GM23338 (cell line): ENCODE data around the gene STX1A. TPM values are rescaled to one million over a fixed set of nuclear protein-coding genes. Genes with fewer than 3 reads are reported as not detected.
A peak's percentile ranks its signal among the peaks of the same experiment; 100 is the strongest.

Experiments used
- ATAC-seq: fragments of 200-7000 bp; cut with Tn5 transposase; 3 replicates; pipeline ENCODE4 v1.9.1; 2020
- DNase-seq: peaks from one replicate; pipeline ENCODE4 v3.0.0-alpha.2; 2015; ENCODE audit warnings: low spot score
- H2AFZ ChIP-seq: fragments of 200-600 bp; sonication (generic); 2 replicates; pipeline ENCODE4 v1.8.0; 2016; ENCODE audit warnings: antibody characterized with exemption, mild to moderate bottlenecking, moderate library complexity
- H3F3A ChIP-seq: fragments of 200-600 bp; sonication (generic); replicated peaks from 2 replicates; pipeline ENCODE4 v1.8.0; 2017; ENCODE audit warnings: antibody characterized with exemption, mixed run types, low read depth
- H3K27ac ChIP-seq: fragments of 200-600 bp; sonication (generic); 2 replicates; pipeline ENCODE4 v1.6.1; 2016; ENCODE audit warnings: low read depth
- H3K27me3 ChIP-seq: fragments of 200-600 bp; sonication (generic); 2 replicates; pipeline ENCODE4 v1.8.0; 2016; ENCODE audit warnings: mild to moderate bottlenecking, mixed run types, moderate library complexity; ENCODE audit not compliant: insufficient read depth
- H3K36me3 ChIP-seq: fragments of 200-600 bp; sonication (generic); 2 replicates; pipeline ENCODE4 v1.8.0; 2016; ENCODE audit warnings: mild to moderate bottlenecking; ENCODE audit not compliant: insufficient read depth
- H3K4me1 ChIP-seq: fragments of 200-600 bp; sonication (generic); 2 replicates; pipeline ENCODE4 v1.8.0; 2016; ENCODE audit warnings: mild to moderate bottlenecking, moderate library complexity; ENCODE audit not compliant: insufficient read depth
- H3K4me2 ChIP-seq: fragments of 200-600 bp; sonication (generic); 2 replicates; pipeline ENCODE4 v1.7.1; 2017; ENCODE audit warnings: mixed run types
- H3K4me3 ChIP-seq: fragments of 200-600 bp; sonication (generic); 2 replicates; pipeline ENCODE4 v1.6.1; 2016; ENCODE audit warnings: mixed run types
- H3K79me2 ChIP-seq: fragments of 200-600 bp; sonication (generic); replicated peaks from 2 replicates; pipeline ENCODE4 v1.8.0; 2017; ENCODE audit warnings: mild to moderate bottlenecking; ENCODE audit not compliant: insufficient read depth
- H3K9me2 ChIP-seq: fragments of 200-600 bp; sonication (generic); 2 replicates; pipeline ENCODE4 v1.8.0; 2017; ENCODE audit not compliant: insufficient read depth
- H4K20me1 ChIP-seq: fragments of 200-600 bp; sonication (generic); replicated peaks from 2 replicates; pipeline ENCODE4 v1.8.0; 2017; ENCODE audit warnings: mild to moderate bottlenecking; ENCODE audit not compliant: insufficient read depth
- H3K27ac Mint-ChIP-seq: 2 replicates; pipeline ENCODE4 v1.8.0; 2020; ENCODE audit warnings: inconsistent platforms, mild to moderate bottlenecking, moderate library complexity, mixed read lengths
- H3K27me3 Mint-ChIP-seq: 3 replicates; pipeline ENCODE4 v1.8.0; 2022; ENCODE audit warnings: low read depth, mild to moderate bottlenecking, moderate library complexity, mixed read lengths, inconsistent platforms; ENCODE audit not compliant: insufficient read depth, poor library complexity
- H3K36me3 Mint-ChIP-seq: 3 replicates; pipeline ENCODE4 v1.8.0; 2021; ENCODE audit warnings: low read depth, mild to moderate bottlenecking, inconsistent platforms, moderate library complexity, mixed read lengths
- H3K4me1 Mint-ChIP-seq: 3 replicates; pipeline ENCODE4 v1.8.0; 2020; ENCODE audit warnings: mild to moderate bottlenecking, inconsistent platforms, mixed read lengths
- H3K4me3 Mint-ChIP-seq: 3 replicates; pipeline ENCODE4 v1.8.0; 2021; ENCODE audit warnings: moderate library complexity, mild to moderate bottlenecking, inconsistent platforms, mixed read lengths
- H3K9me3 Mint-ChIP-seq: 3 replicates; pipeline ENCODE4 v1.8.0; 2020; ENCODE audit warnings: moderate library complexity, mild to moderate bottlenecking, inconsistent platforms, mixed read lengths
- EZH2 ChIP-seq: fragments of 200-600 bp; sonication (generic); IDR thresholded peaks from one replicate; pipeline ENCODE4 v1.8.0; 2017; ENCODE audit warnings: antibody characterized with exemption, mild to moderate bottlenecking, low read depth; ENCODE audit not compliant: unreplicated experiment
- EZH2phosphoT487 ChIP-seq: fragments of 200-600 bp; sonication (generic); IDR thresholded peaks from one replicate; pipeline ENCODE4 v1.8.1; 2018; ENCODE audit warnings: antibody characterized with exemption; ENCODE audit not compliant: unreplicated experiment
- JUNB ChIP-seq: IDR thresholded peaks from one replicate; pipeline ENCODE4 v1.6.1; 2016; ENCODE audit warnings: antibody characterized with exemption; ENCODE audit not compliant: unreplicated experiment
- POLR2AphosphoS5 ChIP-seq: IDR thresholded peaks from 2 replicates; pipeline ENCODE4 v1.6.1; 2016; ENCODE audit warnings: antibody characterized with exemption, low read depth
- STAT1 ChIP-seq: IDR thresholded peaks from one replicate; pipeline ENCODE4 v1.6.1; 2016; ENCODE audit warnings: antibody characterized with exemption; ENCODE audit not compliant: unreplicated experiment
- ZNF462 ChIP-seq: fragments of 250-450 bp; sonication (Bioruptor Pico); IDR thresholded peaks from 2 replicates; pipeline ENCODE4 v1.5.0; 2020; ENCODE audit warnings: mild to moderate bottlenecking, moderate library complexity
- polyA plus RNA-seq: library from polyadenylated mRNA; unstranded; fragments of >200 nt; fragmentation: Nextera tagmentation; extraction: Ambion mirVana; gene quantifications from 2 replicates; pipeline ENCODE4 v1.2.1, GENCODE V29; 2016
- total RNA-seq: library from RNA; depleted of rRNA; stranded (reverse); fragments of >200 nt; shearing (Covaris generic); gene quantifications from 2 replicates; pipeline ENCODE4 v1.2.3, GENCODE V29; 2014

The STX1A gene
- total and polyA plus RNA-seq, 2 experiments from 2014 or later, result 9.1 to 19.8 TPM

DNA sequence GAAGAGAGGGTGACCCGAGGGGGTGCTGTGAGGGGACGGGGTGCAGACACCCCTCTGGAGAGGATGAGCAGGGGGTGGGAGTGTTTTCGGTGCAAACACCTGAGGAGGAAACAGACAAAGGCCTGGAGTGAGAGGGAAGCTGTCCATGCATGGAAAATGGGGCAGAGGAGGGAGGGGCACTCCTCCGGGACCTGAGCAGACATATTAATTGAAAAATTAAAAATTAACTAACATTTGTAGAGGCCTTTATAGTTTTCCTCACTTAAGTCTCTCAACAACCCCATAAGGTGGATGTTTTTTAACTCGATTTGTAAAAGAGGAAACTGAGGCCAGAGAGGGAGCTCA is 50.6 kb downstream of the STX1A start:
- Histone ChIP-seq H3K79me2 (no peaks in the 10 kb centered on the region), H3K27me3 (peaks cover 11% of the 10 kb centered on the region), H3K4me1 (peaks cover 19% of the 10 kb centered on the region; the same call in 1 of the 2 replicates), H3K36me3 (no peaks in the 10 kb centered on the region), H3K9me2 (no peaks in the 10 kb centered on the region), H3K27ac (no peak overlapping the region), H2AFZ (peak overlapping the region; percentile 78; the same call in 1 of the 2 replicates), H3F3A (0 out of 2 replicates have a peak, but pooled peaks cover 3% of the 10 kb centered on the region), H4K20me1 (no peaks in the 10 kb centered on the region; the same call in 1 of the 2 replicates), H3K4me2 (peak overlapping the region; percentile 88), H3K4me3 (peak overlapping the region; percentile 66)
- no peak for TF ChIP-seq ZNF462 (CRISPR knock-in tag)
- no peak for TF ChIP-seq EZH2
- no peak for TF ChIP-seq EZH2phosphoT487
- no peak for TF ChIP-seq STAT1
- no peak for TF ChIP-seq POLR2AphosphoS5
- no peak for TF ChIP-seq JUNB
- no peak for DNase-seq
- Mint-ChIP-seq H3K27ac (no peak overlapping the region), H3K27me3 (peaks cover 26% of the 10 kb centered on the region), H3K9me3 (no peaks in the 10 kb centered on the region), H3K36me3 (peaks cover 3% of the 10 kb centered on the region; the same call in 1 of the 3 replicates), H3K4me1 (peaks cover 23% of the 10 kb centered on the region; the same call in 2 of the 3 replicates), H3K4me3 (peak overlapping the region; percentile 77)
- ATAC-seq, result no peak
